Smooth muscle cell (in vitro differentiated cells): Measurements from ENCODE around the gene EXOC4. TPM values are rescaled to one million over a fixed set of nuclear protein-coding genes. Genes with fewer than 3 reads are reported as not detected.

Source experiments
- DNase-seq: peaks from one replicate; lab custom pipeline; 2025; ENCODE audit not compliant: unreplicated experiment; lab: John Stamatoyannopoulos, UW
- H2AFZ ChIP-seq: fragments of 200-600 bp; sonication (generic); 2 replicates; pipeline ENCODE4 v1.6.0; 2016; ENCODE audit warnings: antibody characterized with exemption, low read depth, mild to moderate bottlenecking
- H3F3A ChIP-seq: fragments of 200-600 bp; sonication (generic); 2 replicates; pipeline ENCODE4 v1.6.0; 2017; ENCODE audit warnings: antibody characterized with exemption, low read depth
- H3K27ac ChIP-seq: fragments of 200-600 bp; sonication (generic); 2 replicates; pipeline ENCODE4 v1.5.1; 2016; ENCODE audit warnings: low read depth, mild to moderate bottlenecking
- H3K27me3 ChIP-seq: fragments of 200-600 bp; sonication (generic); 2 replicates; pipeline ENCODE4 v1.6.1; 2016; ENCODE audit warnings: low read depth, mild to moderate bottlenecking
- H3K36me3 ChIP-seq: fragments of 200-600 bp; sonication (generic); 2 replicates; pipeline ENCODE4 v1.5.1; 2016; ENCODE audit warnings: low read depth
- H3K4me1 ChIP-seq: fragments of 200-600 bp; sonication (generic); 2 replicates; pipeline ENCODE4 v1.5.1; 2016; ENCODE audit warnings: low read depth
- H3K4me2 ChIP-seq: fragments of 200-600 bp; sonication (generic); 2 replicates; pipeline ENCODE4 v1.6.0; 2016; ENCODE audit warnings: mild to moderate bottlenecking
- H3K4me3 ChIP-seq: fragments of 200-600 bp; sonication (generic); 2 replicates; pipeline ENCODE4 v1.5.1; 2016; ENCODE audit warnings: mild to moderate bottlenecking
- H3K79me2 ChIP-seq: fragments of 200-600 bp; sonication (generic); 2 replicates; pipeline ENCODE4 v1.6.0; 2016; ENCODE audit warnings: low read depth, mild to moderate bottlenecking
- H3K9ac ChIP-seq: fragments of 200-600 bp; sonication (generic); 2 replicates; pipeline ENCODE4 v1.6.0; 2016; ENCODE audit warnings: low read depth
- H3K9me3 ChIP-seq: fragments of 200-600 bp; sonication (generic); replicated peaks from 2 replicates; pipeline ENCODE4 v1.5.1; 2016; ENCODE audit warnings: low read depth
- H4K20me1 ChIP-seq: fragments of 200-600 bp; sonication (generic); 2 replicates; pipeline ENCODE4 v1.6.0; 2016; ENCODE audit warnings: low read depth
- WGBS: methylation state at CpG from one replicate; pipeline ENCODE4 v1.1.7; 2016; ENCODE audit warnings: low lambda C conversion rate; 5-methylcytosine and 5-hydroxymethylcytosine counted together
- polyA plus RNA-seq: library from polyadenylated mRNA; unstranded; fragments of >200 nt; fragmentation: Nextera tagmentation; extraction: Ambion mirVana; gene quantifications from 2 replicates; pipeline ENCODE4 v1.2.1, GENCODE V29; 2016
- total RNA-seq: library from RNA; depleted of rRNA; stranded (reverse); fragments of >200 nt; gene quantifications from 2 replicates; pipeline ENCODE4 v1.2.3, GENCODE V29; 2014
- TF ChIP-seq, protein P1 (sequence below): fragments of 200-600 bp; sonication (generic); IDR thresholded peaks from 2 replicates; pipeline ENCODE4 v1.5.1; 2017; ENCODE audit warnings: borderline replicate concordance, mild to moderate bottlenecking, antibody characterized with exemption; ENCODE audit not compliant: insufficient read depth, poor library complexity, severe bottlenecking

Gene EXOC4
- total and polyA plus RNA-seq, 2 experiments from 2014 or later = 21.5 to 47.1 TPM

DNA sequence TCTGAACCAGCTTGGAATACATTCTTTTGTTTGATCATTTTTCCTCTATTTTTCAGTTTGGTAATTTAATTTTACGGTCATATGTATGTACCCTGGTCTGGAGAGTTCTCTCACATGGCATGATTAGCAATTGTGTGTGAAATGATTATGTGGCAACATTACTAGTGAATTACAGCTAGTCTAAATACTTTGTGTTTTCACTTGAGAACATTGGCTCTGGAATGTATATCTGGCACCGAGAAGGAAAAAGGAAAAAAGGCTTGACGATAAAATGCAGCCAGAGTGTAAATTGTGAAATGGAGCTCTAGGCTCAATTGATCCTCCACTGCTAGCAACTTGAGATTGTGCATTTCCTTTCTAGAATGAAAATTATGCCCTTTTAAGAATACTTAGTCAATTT, 397.2 kb downstream of the EXOC4 start:
- H3K27me3 ChIP-seq = no peaks in the 10 kb centered on the region
- no peaks in the 10 kb centered on the region for H4K20me1 ChIP-seq
- no peak overlapping the region for H3K9ac ChIP-seq
- no peak for DNase-seq
- H3K4me1 ChIP-seq = no peaks in the 10 kb centered on the region
- no peaks in the 10 kb centered on the region for H3F3A ChIP-seq
- TF ChIP-seq, protein P1, sequence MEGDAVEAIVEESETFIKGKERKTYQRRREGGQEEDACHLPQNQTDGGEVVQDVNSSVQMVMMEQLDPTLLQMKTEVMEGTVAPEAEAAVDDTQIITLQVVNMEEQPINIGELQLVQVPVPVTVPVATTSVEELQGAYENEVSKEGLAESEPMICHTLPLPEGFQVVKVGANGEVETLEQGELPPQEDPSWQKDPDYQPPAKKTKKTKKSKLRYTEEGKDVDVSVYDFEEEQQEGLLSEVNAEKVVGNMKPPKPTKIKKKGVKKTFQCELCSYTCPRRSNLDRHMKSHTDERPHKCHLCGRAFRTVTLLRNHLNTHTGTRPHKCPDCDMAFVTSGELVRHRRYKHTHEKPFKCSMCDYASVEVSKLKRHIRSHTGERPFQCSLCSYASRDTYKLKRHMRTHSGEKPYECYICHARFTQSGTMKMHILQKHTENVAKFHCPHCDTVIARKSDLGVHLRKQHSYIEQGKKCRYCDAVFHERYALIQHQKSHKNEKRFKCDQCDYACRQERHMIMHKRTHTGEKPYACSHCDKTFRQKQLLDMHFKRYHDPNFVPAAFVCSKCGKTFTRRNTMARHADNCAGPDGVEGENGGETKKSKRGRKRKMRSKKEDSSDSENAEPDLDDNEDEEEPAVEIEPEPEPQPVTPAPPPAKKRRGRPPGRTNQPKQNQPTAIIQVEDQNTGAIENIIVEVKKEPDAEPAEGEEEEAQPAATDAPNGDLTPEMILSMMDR = no peak
- H3K4me2 ChIP-seq = peak overlapping the region; percentile 31
- no peaks in the 10 kb centered on the region for H3K36me3 ChIP-seq
- H3K79me2 ChIP-seq = no peaks in the 10 kb centered on the region
- 49% methylated on average over 3 of the region's 3 CpGs for WGBS
- H2AFZ ChIP-seq = no peak overlapping the region
- H3K9me3 ChIP-seq = no peaks in the 10 kb centered on the region
- no peak overlapping the region for H3K27ac ChIP-seq
- H3K4me3 ChIP-seq = no peak overlapping the region

DNA sequence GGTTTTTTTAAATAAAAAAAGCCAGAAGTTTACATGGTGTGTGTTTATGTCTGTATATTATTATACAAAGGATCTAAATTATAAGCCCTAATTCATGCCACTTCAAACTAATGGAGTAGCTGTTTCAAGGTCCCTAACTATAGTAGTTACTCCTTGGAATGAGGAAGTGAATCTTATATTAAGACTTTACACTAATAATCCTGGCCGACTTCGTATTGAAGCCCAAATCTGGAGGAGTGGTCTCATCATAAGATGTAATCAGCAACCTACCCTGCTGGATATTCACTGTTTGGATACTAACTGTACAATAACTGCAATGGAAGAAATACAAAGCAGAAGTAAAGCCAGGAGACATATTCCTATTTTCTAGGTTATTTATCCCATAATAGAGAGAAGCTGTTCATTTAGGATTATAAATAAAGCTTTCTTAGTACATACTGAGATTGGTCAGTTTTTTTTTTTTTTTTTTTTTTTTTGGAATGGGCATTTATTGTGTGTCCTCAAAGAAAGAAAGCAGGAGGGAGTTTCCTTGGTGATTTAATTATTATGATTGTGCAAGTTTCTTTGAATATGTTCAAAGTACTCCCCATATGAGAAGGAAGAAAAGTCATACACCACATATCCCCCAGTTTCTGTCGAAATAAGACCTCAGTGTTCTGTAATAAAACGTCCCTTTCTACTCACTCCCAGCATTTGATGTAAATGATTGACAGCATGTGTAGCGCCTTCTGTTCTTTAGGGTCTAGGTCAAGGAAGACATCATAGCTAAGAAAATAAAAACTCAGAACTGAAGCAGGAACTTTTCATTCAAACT, 397.8 kb downstream of the EXOC4 start:
- peak overlapping the region; percentile 31 for H3K4me2 ChIP-seq
- no peaks in the 10 kb centered on the region for H3F3A ChIP-seq
- no peaks in the 10 kb centered on the region for H3K79me2 ChIP-seq
- 90% methylated on average over 5 of the region's 5 CpGs for WGBS
- no peaks in the 10 kb centered on the region for H3K36me3 ChIP-seq
- no peak overlapping the region for H3K9ac ChIP-seq
- H4K20me1 ChIP-seq = no peaks in the 10 kb centered on the region
- no peaks in the 10 kb centered on the region for H3K4me1 ChIP-seq
- TF ChIP-seq, protein P1 = no peak
- no peak for DNase-seq
- H3K4me3 ChIP-seq = no peak overlapping the region
- H3K9me3 ChIP-seq = no peaks in the 10 kb centered on the region
- H3K27me3 ChIP-seq = no peaks in the 10 kb centered on the region
- H3K27ac ChIP-seq = no peak overlapping the region
- no peak overlapping the region for H2AFZ ChIP-seq

DNA sequence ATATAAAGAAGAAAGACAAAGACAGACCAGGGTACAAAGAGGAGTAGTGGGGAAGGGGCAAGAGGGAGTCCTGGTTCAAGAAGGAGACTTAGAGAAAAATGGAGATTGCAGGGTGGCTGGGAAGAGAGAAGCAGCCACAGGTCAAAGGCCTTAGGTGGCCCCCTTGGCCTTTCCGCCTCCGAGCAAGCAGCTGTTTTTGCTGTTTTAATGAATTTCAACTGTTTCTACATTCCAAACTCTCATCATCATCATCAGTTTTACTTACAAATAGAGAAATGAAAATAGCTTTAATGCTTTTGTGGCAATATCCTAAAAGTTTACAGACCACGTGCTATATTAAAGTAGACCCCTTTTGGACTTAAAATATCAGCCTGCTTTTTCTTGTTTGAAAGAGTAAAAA, 399.7 kb downstream of the EXOC4 start:
- H3K4me3 ChIP-seq = no peak overlapping the region
- no peak overlapping the region for H2AFZ ChIP-seq
- no peak for DNase-seq
- H3K9me3 ChIP-seq = no peaks in the 10 kb centered on the region
- H4K20me1 ChIP-seq = no peaks in the 10 kb centered on the region
- 93% methylated on average over 3 of the region's 3 CpGs for whole genome bisulfite sequencing
- no peak overlapping the region for H3K4me2 ChIP-seq
- H3K27me3 ChIP-seq = no peaks in the 10 kb centered on the region
- H3K9ac ChIP-seq = no peak overlapping the region
- no peaks in the 10 kb centered on the region for H3F3A ChIP-seq
- H3K27ac ChIP-seq = no peak overlapping the region
- no peaks in the 10 kb centered on the region for H3K79me2 ChIP-seq
- H3K4me1 ChIP-seq = no peaks in the 10 kb centered on the region
- H3K36me3 ChIP-seq = no peaks in the 10 kb centered on the region
- TF ChIP-seq, protein P1 = no peak

DNA sequence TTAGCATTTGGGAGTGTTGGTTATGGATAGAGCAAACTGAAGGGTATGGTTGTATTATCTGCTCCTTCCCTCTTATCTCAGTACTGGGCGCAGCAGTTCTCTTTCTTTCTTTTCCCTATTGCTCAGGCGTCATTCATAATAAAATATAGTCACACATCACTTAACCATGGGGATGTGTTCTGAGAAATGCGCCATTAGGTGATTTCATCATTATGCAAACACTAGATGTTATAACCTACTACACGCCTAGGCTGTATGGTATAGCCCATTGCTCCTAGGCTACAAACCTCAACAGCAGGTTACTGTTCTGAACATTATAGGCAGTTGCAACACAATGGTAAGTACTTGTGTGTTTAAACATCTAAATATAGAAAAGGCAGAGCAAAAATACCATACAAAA, 401.7 kb downstream of the EXOC4 start:
- 91% methylated on average over 4 of the region's 4 CpGs for WGBS
- no peaks in the 10 kb centered on the region for H3F3A ChIP-seq
- H3K27ac ChIP-seq = no peak overlapping the region

More for the DNA sequence above, 401.7 kb downstream of the EXOC4 start:
- Histone ChIP-seq H3K9ac (no peak overlapping the region), H3K27me3 (no peaks in the 10 kb centered on the region), H3K4me1 (no peaks in the 10 kb centered on the region), H3K36me3 (no peaks in the 10 kb centered on the region), H3K4me3 (no peak overlapping the region), H2AFZ (no peak overlapping the region), H4K20me1 (no peaks in the 10 kb centered on the region), H3K9me3 (no peaks in the 10 kb centered on the region), H3K4me2 (no peak overlapping the region), H3K79me2 (no peaks in the 10 kb centered on the region)
- no peak for DNase-seq
- TF ChIP-seq, protein P1 = no peak
